K562 (cell line): ENCODE measurements around the gene CAPRIN1. TPM values are rescaled to one million over a fixed set of nuclear protein-coding genes. Genes with fewer than 3 reads are reported as not detected.

Experiments
- CLOCK ChIP-seq: fragments of 250-450 bp; sonication (Bioruptor Pico); IDR thresholded peaks from 2 replicates; pipeline ENCODE4 v1.4.0; 2020; ENCODE audit warnings: mild to moderate bottlenecking, moderate library complexity, borderline replicate concordance
- CREB1 ChIP-seq, 2 experiments: sonication (generic) in 1 of 2; formaldehyde crosslinking in 1 of 2; IDR thresholded peaks; 2 replicates each; pipeline versions ENCODE4 v1.6.1 to v1.8.0; 2012 to 2022; ENCODE audit warnings: inconsistent platforms in 1 of 2, mild to moderate bottlenecking in 1 of 2, missing genetic modification reagents in 1 of 2, moderate library complexity in 1 of 2
- CREBBP ChIP-seq: IDR thresholded peaks from one replicate; pipeline ENCODE4 v1.6.1; 2012; ENCODE audit warnings: low read depth, mild to moderate bottlenecking, control low read depth, inconsistent platforms, low read length
- E2F3 ChIP-seq: fragments of 250-450 bp; sonication (Bioruptor Pico); IDR thresholded peaks from 2 replicates; pipeline ENCODE4 v1.4.0; 2020; ENCODE audit warnings: mild to moderate bottlenecking
- HINFP ChIP-seq: fragments of 450-650 bp; conservative IDR thresholded peaks from 2 replicates; pipeline ENCODE4 v1.6.1; 2016; ENCODE audit warnings: missing genetic modification characterization, low read depth, mild to moderate bottlenecking, control low read depth, missing compliant biosample characterization
- HOXB6 ChIP-seq: fragments of 250-450 bp; sonication (Bioruptor Pico); IDR thresholded peaks from 2 replicates; pipeline ENCODE4 v1.5.1; 2022; ENCODE audit warnings: mild to moderate bottlenecking, borderline replicate concordance
- IFI16 ChIP-seq: fragments of 250-450 bp; sonication (Bioruptor Pico); IDR thresholded peaks from 2 replicates; pipeline ENCODE4 v2.1.2; 2022; ENCODE audit warnings: mild to moderate bottlenecking, inconsistent platforms
- KDM5B ChIP-seq: fragments of 200-600 bp; sonication (generic); IDR thresholded peaks from 2 replicates; pipeline ENCODE4 v1.6.1; 2012; ENCODE audit warnings: low read depth, mild to moderate bottlenecking, moderate library complexity, low read length, control low read depth, inconsistent platforms; ENCODE audit not compliant: insufficient replicate concordance
- NBN ChIP-seq: fragments of 450-650 bp; IDR thresholded peaks from 2 replicates; pipeline ENCODE4 v1.6.1; 2016; ENCODE audit warnings: low read depth, mild to moderate bottlenecking
- NR1H2 ChIP-seq: sonication (generic); formaldehyde crosslinking; IDR thresholded peaks from 2 replicates; pipeline ENCODE4 v1.4.0; 2020; ENCODE audit warnings: mild to moderate bottlenecking, missing genetic modification reagents
- PHB ChIP-seq: fragments of 250-450 bp; sonication (Bioruptor Pico); IDR thresholded peaks from 2 replicates; pipeline ENCODE4 v1.5.0; 2021
- POU5F1 ChIP-seq: fragments of 150-350 bp; IDR thresholded peaks from 2 replicates; pipeline ENCODE4 v1.6.1; 2014; ENCODE audit warnings: borderline replicate concordance, low read length, low read depth, mild to moderate bottlenecking; ENCODE audit not compliant: partially characterized antibody
- SMARCA5 ChIP-seq: fragments of 450-650 bp; IDR thresholded peaks from 2 replicates; pipeline ENCODE4 v1.6.1; 2016
- SMC3 ChIP-seq: conservative IDR thresholded peaks from 2 replicates; pipeline ENCODE4 v1.6.1; 2011; ENCODE audit warnings: low read depth, low read length, improper control_type of control experiment; ENCODE audit not compliant: insufficient read depth
- TCF7 ChIP-seq: sonication (generic); IDR thresholded peaks from 2 replicates; pipeline ENCODE4 v1.6.1; 2016; ENCODE audit warnings: antibody characterized with exemption, borderline replicate concordance
- U2AF2 ChIP-seq: fragments of 200-400 bp; formaldehyde crosslinking; optimal IDR thresholded peaks from 2 replicates; pipeline ENCODE3; 2017; ENCODE audit warnings: low read depth, mild to moderate bottlenecking, low read length
- USF2 ChIP-seq: sonication (generic); formaldehyde crosslinking; IDR thresholded peaks from 2 replicates; pipeline ENCODE4 v1.5.0; 2020; ENCODE audit warnings: missing genetic modification reagents
- XRCC3 ChIP-seq: fragments of 450-650 bp; IDR thresholded peaks from 2 replicates; pipeline ENCODE4 v1.6.1; 2017; ENCODE audit warnings: mild to moderate bottlenecking, moderate library complexity
- XRCC5 ChIP-seq: fragments of 200-400 bp; formaldehyde crosslinking; IDR thresholded peaks from 2 replicates; pipeline ENCODE4 v1.6.1; 2017; ENCODE audit warnings: low read depth, mild to moderate bottlenecking, low read length
- ZBTB17 ChIP-seq: fragments of 450-650 bp; formaldehyde crosslinking; IDR thresholded peaks from 2 replicates; pipeline ENCODE4 v1.4.0; 2020; ENCODE audit warnings: mild to moderate bottlenecking
- ZNF197 ChIP-seq: fragments of 200-800 bp; sonication (Bioruptor generic); IDR thresholded peaks from 2 replicates; pipeline ENCODE4 v1.6.1; 2016; ENCODE audit warnings: low read depth, missing genetic modification characterization, missing compliant biosample characterization
- ZNF280A ChIP-seq: fragments of 450-650 bp; IDR thresholded peaks from 2 replicates; pipeline ENCODE4 v1.6.1; 2018; ENCODE audit warnings: mild to moderate bottlenecking, low read depth; ENCODE audit not compliant: partially characterized antibody
- ZNF316 ChIP-seq: fragments of 450-650 bp; IDR thresholded peaks from 2 replicates; pipeline ENCODE4 v1.6.1; 2016
- ZNF766 ChIP-seq: fragments of 200-800 bp; sonication (Bioruptor generic); conservative IDR thresholded peaks from 2 replicates; pipeline ENCODE4 v1.6.1; 2016; ENCODE audit warnings: missing genetic modification characterization, missing compliant biosample characterization
- polyA plus RNA-seq, 8 experiments: library from polyadenylated mRNA; depleted of rRNA in 4 of 8; stranded (reverse) in 5 of 8; unstranded in 3 of 8; fragments of >200 nt; fragmentation: Nextera tagmentation in 2 of 8; fragmentation: Illumina TruSeq in 1 of 8; extraction: Ambion mirVana in 2 of 8; extraction: Trizol in 1 of 8; gene quantifications; 2 replicates each; pipeline versions ENCODE4 v1.2.1 to v1.2.3, GENCODE V29; 2011 to 2014; ENCODE audit warnings: inconsistent platforms in 1 of 8, missing spikeins in 1 of 8
- total RNA-seq, 7 experiments: library from RNA; depleted of rRNA in 6 of 7; stranded (reverse); fragments of >200 nt in 6 of 7; fragmentation: Illumina TruSeq in 2 of 7; extraction: Trizol in 2 of 7; gene quantifications; 2 replicates each; pipeline versions ENCODE4 v1.2.1 to v1.2.3, GENCODE V29; 2011 to 2021; ENCODE audit warnings: low replicate concordance in 1 of 7

CAPRIN1 gene
- total and polyA plus RNA-seq, 9 of the 15 experiments (the other 6 are each of a cell fraction or from before 2014, with no cell fraction given): 49.6 to 271 (median 244) TPM

- TF ChIP-seq E2F3 (CRISPR knock-in tag) (peak; percentile 53; the same call in 1 of the 2 replicates), XRCC5 (no peak), POU5F1 (peak; percentile 84), CLOCK (no peak), U2AF2 (no peak), ZBTB17 (CRISPR knock-in tag) (no peak), HOXB6 (CRISPR knock-in tag) (no peak), PHB (CRISPR knock-in tag) (no peak), SMC3 (no peak), ZNF280A (no peak), USF2 (CRISPR knock-in tag) (no peak), XRCC3 (no peak), NR1H2 (CRISPR knock-in tag) (peak; percentile 65; the same call in 1 of the 2 replicates), ZNF316 (no peak), SMARCA5 (no peak), HINFP (tag) (no peak), IFI16 (CRISPR knock-in tag) (no peak), ZNF766 (CRISPR knock-in tag) (no peak), CREB1 (IDR thresholded peaks at IDR 0.05) (peak; percentile 63), CREB1 (CRISPR knock-in tag; IDR thresholded peaks at IDR 0.05) (peak; percentile 72), KDM5B (peak; percentile 69), TCF7 (no peak), ZNF197 (CRISPR knock-in tag) (no peak), NBN (no peak), CREBBP (no peak)
These were observed 591 bp downstream of the CAPRIN1 start (continued) for GRCh38 chr11:34052036-34052607.
